ENCODE results near the gene HOXA4.

DNA sequence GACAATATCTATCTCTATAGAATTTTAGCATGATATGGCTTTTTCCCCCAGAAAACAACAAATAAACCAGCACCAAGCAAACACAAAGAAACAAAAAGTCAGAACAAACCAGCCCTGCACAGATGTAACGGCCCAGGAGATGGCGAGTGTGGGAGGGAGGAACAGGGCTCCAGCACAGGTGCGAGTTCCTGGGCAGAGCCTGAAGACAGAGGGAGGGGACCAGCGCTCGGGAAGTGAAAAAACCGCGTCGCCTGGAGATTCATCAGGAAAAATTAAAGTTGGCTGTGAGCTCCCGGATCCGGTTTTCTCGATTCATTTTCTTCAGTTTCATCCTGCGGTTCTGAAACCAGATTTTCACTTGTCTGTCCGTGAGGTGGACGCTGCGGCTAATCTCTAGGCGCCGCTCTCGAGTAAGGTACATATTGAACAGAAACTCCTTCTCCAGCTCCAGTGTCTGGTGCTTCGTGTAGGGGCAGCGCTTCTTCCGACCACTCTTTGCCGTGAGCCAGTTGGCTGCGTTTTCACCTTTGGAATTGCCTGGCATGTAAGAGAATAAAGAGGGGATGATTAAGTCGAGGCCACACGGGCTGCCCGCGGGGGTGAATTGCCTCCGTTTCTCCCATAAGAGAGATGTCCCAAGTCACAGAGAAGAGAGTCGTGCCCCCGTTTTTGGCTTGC lies 41.2 kb upstream of the HOXA4 start:
- TF ChIP-seq, protein P1, sequence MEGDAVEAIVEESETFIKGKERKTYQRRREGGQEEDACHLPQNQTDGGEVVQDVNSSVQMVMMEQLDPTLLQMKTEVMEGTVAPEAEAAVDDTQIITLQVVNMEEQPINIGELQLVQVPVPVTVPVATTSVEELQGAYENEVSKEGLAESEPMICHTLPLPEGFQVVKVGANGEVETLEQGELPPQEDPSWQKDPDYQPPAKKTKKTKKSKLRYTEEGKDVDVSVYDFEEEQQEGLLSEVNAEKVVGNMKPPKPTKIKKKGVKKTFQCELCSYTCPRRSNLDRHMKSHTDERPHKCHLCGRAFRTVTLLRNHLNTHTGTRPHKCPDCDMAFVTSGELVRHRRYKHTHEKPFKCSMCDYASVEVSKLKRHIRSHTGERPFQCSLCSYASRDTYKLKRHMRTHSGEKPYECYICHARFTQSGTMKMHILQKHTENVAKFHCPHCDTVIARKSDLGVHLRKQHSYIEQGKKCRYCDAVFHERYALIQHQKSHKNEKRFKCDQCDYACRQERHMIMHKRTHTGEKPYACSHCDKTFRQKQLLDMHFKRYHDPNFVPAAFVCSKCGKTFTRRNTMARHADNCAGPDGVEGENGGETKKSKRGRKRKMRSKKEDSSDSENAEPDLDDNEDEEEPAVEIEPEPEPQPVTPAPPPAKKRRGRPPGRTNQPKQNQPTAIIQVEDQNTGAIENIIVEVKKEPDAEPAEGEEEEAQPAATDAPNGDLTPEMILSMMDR (conservative IDR thresholded peaks at IDR 0.05; ENCODE audit: low read depth, low read length): no peak
- TF ChIP-seq POLR2A (IDR thresholded peaks at IDR 0.05; ENCODE audit: low read depth, low read length) (no peak), USF2 (IDR thresholded peaks at IDR 0.05; ENCODE audit: low read depth, low read length) (no peak), RAD21 (IDR thresholded peaks at IDR 0.05; ENCODE audit: low read length) (no peak), FOS (IDR thresholded peaks at IDR 0.05; ENCODE audit: low read depth, low read length) (no peak), MAFK (IDR thresholded peaks at IDR 0.05; ENCODE audit: low read depth, low read length) (no peak), NFE2L2 (IDR thresholded peaks at IDR 0.05; ENCODE audit: low read depth, low read length) (no peak), SMC3 (IDR thresholded peaks at IDR 0.05; ENCODE audit: low read depth, low read length) (no peak), CEBPB (IDR thresholded peaks at IDR 0.05; ENCODE audit: low read depth, low read length) (no peak), MAZ (IDR thresholded peaks at IDR 0.05; ENCODE audit: borderline replicate concordance, low read depth, low read length) (no peak), CHD1 (IDR thresholded peaks at IDR 0.05; ENCODE audit: low read depth, low read length) (no peak), BHLHE40 (IDR thresholded peaks at IDR 0.05; ENCODE audit: low read depth, low read length) (no peak), RFX5 (IDR thresholded peaks at IDR 0.05; ENCODE audit: low read depth, low read length) (no peak)
- TF ChIP-seq, protein P2, sequence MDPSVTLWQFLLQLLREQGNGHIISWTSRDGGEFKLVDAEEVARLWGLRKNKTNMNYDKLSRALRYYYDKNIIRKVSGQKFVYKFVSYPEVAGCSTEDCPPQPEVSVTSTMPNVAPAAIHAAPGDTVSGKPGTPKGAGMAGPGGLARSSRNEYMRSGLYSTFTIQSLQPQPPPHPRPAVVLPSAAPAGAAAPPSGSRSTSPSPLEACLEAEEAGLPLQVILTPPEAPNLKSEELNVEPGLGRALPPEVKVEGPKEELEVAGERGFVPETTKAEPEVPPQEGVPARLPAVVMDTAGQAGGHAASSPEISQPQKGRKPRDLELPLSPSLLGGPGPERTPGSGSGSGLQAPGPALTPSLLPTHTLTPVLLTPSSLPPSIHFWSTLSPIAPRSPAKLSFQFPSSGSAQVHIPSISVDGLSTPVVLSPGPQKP (IDR thresholded peaks at IDR 0.05; ENCODE audit: borderline replicate concordance, low read depth, low read length): no peak

All from IMR-90 (cell line).